Chondrocyte (in vitro differentiated cells): Measurements from ENCODE around the gene ELP2. TPM values are rescaled to one million over a fixed set of nuclear protein-coding genes. Genes with fewer than 3 reads are reported as not detected.

Experiments used
- DNase-seq: peaks from one replicate; pipeline ENCODE4 v3.0.0; 2021; ENCODE audit warnings: mixed read lengths, low spot score
- H3K27ac Mint-ChIP-seq: one replicate; pipeline ENCODE4 v1.8.0; 2021; ENCODE audit warnings: mild to moderate bottlenecking, moderate library complexity, mixed read lengths; ENCODE audit not compliant: unreplicated experiment
- H3K27me3 Mint-ChIP-seq: 2 replicates; pipeline ENCODE4 v1.8.0; 2021; ENCODE audit warnings: low read depth, mixed read lengths
- H3K36me3 Mint-ChIP-seq: 2 replicates; pipeline ENCODE4 v1.8.0; 2021; ENCODE audit warnings: low read depth, mixed read lengths
- H3K4me1 Mint-ChIP-seq: 2 replicates; pipeline ENCODE4 v1.8.0; 2021; ENCODE audit warnings: low read depth, mild to moderate bottlenecking, mixed read lengths
- H3K4me3 Mint-ChIP-seq: one replicate; pipeline ENCODE4 v1.8.0; 2021; ENCODE audit warnings: mild to moderate bottlenecking, moderate library complexity, mixed read lengths; ENCODE audit not compliant: unreplicated experiment
- H3K9me3 Mint-ChIP-seq: 2 replicates; pipeline ENCODE4 v1.8.0; 2021; ENCODE audit warnings: low read depth, mixed read lengths
- CTCF ChIP-seq: fragments of 200-600 bp; sonication (generic); IDR thresholded peaks from 2 replicates; pipeline ENCODE4 v1.5.0; 2021; ENCODE audit warnings: antibody characterized with exemption, mild to moderate bottlenecking, moderate library complexity
- total RNA-seq: library from RNA; stranded (reverse); gene quantifications from 3 replicates; pipeline ENCODE4 v1.2.1, GENCODE V29; 2021

ELP2 gene
- total RNA-seq, 1 donor from 2014 or later, result 77.2 TPM

GRCh38 chr18:36120297-36120696 lies 9.4 kb upstream of the ELP2 start:
- H3K27me3 Mint-ChIP-seq, result no peaks in the 10 kb centered on the region
- no peak for TF ChIP-seq CTCF
- H3K4me1 Mint-ChIP-seq, result no peaks in the 10 kb centered on the region
- no peak overlapping the region for H3K27ac Mint-ChIP-seq
- no peak for DNase-seq
- H3K36me3 Mint-ChIP-seq, result peaks cover 33% of the 10 kb centered on the region
- H3K4me3 Mint-ChIP-seq, result no peak overlapping the region
- H3K9me3 Mint-ChIP-seq, result no peaks in the 10 kb centered on the region

GRCh38 chr18:36124841-36125240 lies 4.9 kb upstream of the ELP2 start:
- DNase-seq, result no peak
- TF ChIP-seq CTCF, result no peak
- Mint-ChIP-seq H3K4me3 (no peak overlapping the region), H3K9me3 (no peaks in the 10 kb centered on the region), H3K27me3 (no peaks in the 10 kb centered on the region), H3K4me1 (peaks cover 15% of the 10 kb centered on the region), H3K36me3 (peaks cover 17% of the 10 kb centered on the region), H3K27ac (no peak overlapping the region)

GRCh38 chr18:36126668-36127067 lies 3.0 kb upstream of the ELP2 start:
- H3K36me3 Mint-ChIP-seq, result peaks cover 11% of the 10 kb centered on the region
- H3K27me3 Mint-ChIP-seq, result no peaks in the 10 kb centered on the region
- no peak overlapping the region for H3K27ac Mint-ChIP-seq
- TF ChIP-seq CTCF, result no peak
- H3K4me1 Mint-ChIP-seq, result peaks cover 29% of the 10 kb centered on the region
- no peak for DNase-seq
- no peaks in the 10 kb centered on the region for H3K9me3 Mint-ChIP-seq
- no peak overlapping the region for H3K4me3 Mint-ChIP-seq

GRCh38 chr18:36127836-36128529 lies 1.7 kb upstream of the ELP2 start:
- TF ChIP-seq CTCF, result no peak
- Mint-ChIP-seq H3K9me3 (no peaks in the 10 kb centered on the region), H3K27ac (peak overlapping the region; percentile 74), H3K4me3 (peak overlapping the region; percentile 92), H3K36me3 (peaks cover 10% of the 10 kb centered on the region), H3K4me1 (peaks cover 40% of the 10 kb centered on the region), H3K27me3 (no peaks in the 10 kb centered on the region)
- DNase-seq, result no peak

- Mint-ChIP-seq H3K4me3 (peak overlapping the region; percentile 92), H3K4me1 (peaks cover 41% of the 10 kb centered on the region), H3K9me3 (no peaks in the 10 kb centered on the region), H3K27ac (peak overlapping the region; percentile 74), H3K36me3 (peaks cover 8% of the 10 kb centered on the region), H3K27me3 (no peaks in the 10 kb centered on the region)
- no peak for TF ChIP-seq CTCF
- DNase-seq, result no peak
These were observed 1.2 kb upstream of the ELP2 start for GRCh38 chr18:36128530-36128870.
